Fibroblast of lung (primary cell): ENCODE measurements around the gene PRSS37.

Experiments used
- EZH2 ChIP-seq: IDR thresholded peaks from 2 replicates; pipeline ENCODE4 v1.5.1; 2012; ENCODE audit warnings: low read length, control low read depth, mild to moderate bottlenecking; ENCODE audit errors: missing control alignments
- TF ChIP-seq, protein P1 (sequence below), 2 donors: IDR thresholded peaks in 1 of 2; conservative IDR thresholded peaks in 1 of 2; 1 replicate in 1 of 2; 2 replicates in 1 of 2; pipeline ENCODE4 v1.5.1; 2011 to 2012; ENCODE audit warnings: low read length in 2 of 2, control low read depth in 1 of 2, inconsistent platforms in 1 of 2, low read depth in 1 of 2, mild to moderate bottlenecking in 1 of 2

DNA sequence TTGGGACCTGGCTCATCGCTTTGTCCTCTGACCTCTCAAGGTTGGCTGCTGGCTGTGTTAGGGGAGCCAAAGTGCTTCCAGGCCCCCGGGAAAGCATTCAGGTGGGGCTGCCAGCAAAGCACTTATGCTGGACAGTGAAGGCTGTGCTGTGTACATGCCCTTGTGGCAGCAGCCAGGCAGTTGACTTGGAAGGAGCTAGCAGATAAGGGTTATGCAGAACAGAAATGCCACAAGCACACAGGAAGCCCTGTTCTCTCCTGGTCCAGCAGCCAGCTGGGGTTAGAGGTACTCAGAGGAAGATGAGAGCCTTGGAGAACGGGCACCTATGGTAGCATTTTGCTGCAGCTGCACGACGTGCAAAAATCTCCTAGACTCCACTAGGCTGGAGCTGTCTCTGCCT, 39.7 kb upstream of the PRSS37 start:
- TF ChIP-seq, protein P1, sequence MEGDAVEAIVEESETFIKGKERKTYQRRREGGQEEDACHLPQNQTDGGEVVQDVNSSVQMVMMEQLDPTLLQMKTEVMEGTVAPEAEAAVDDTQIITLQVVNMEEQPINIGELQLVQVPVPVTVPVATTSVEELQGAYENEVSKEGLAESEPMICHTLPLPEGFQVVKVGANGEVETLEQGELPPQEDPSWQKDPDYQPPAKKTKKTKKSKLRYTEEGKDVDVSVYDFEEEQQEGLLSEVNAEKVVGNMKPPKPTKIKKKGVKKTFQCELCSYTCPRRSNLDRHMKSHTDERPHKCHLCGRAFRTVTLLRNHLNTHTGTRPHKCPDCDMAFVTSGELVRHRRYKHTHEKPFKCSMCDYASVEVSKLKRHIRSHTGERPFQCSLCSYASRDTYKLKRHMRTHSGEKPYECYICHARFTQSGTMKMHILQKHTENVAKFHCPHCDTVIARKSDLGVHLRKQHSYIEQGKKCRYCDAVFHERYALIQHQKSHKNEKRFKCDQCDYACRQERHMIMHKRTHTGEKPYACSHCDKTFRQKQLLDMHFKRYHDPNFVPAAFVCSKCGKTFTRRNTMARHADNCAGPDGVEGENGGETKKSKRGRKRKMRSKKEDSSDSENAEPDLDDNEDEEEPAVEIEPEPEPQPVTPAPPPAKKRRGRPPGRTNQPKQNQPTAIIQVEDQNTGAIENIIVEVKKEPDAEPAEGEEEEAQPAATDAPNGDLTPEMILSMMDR (conservative IDR thresholded peaks at IDR 0.05 in 1 of 2, IDR thresholded peaks at IDR 0.05 in 1 of 2; ENCODE audit: low read depth in 1 of 2, low read length in 2 of 2), result no peak
- TF ChIP-seq EZH2, result no peak
